GM12864 (cell line): Measurements from ENCODE around the gene HECTD4.

Experiments
- DNase-seq: peaks from one replicate; pipeline ENCODE4 v3.0.0-alpha.2; 2011; ENCODE audit warnings: low read depth
- H3K4me3 ChIP-seq: 2 replicates; pipeline ENCODE4 v1.5.1; 2011; ENCODE audit warnings: mild to moderate bottlenecking, low read depth, low read length, control low read depth
- TF ChIP-seq, protein P1 (sequence below): IDR thresholded peaks from 2 replicates; pipeline ENCODE4 v1.5.1; 2011; ENCODE audit warnings: low read depth, mild to moderate bottlenecking, moderate library complexity, low read length, control low read depth, inconsistent platforms; ENCODE audit errors: missing control alignments

HECTD4 gene

DNA sequence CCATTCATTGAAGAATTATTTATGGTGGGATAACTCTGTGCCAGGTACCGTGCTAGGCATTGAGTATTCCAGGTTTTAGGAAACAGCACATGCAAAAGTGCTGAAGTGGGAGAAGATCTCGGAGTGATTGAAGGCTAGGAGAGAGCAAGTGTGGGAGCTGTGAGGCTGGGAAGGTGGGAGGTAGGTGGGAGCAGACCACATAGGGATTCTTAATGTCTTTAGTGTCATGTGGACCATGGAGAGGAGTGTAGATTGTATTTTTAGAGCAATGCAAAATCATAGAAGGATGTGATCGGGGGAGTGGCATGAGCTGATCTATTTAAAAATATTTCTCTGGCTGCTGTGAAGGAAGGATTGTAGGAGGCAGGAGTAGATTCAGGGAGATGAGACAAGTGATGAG lies 41.9 kb upstream of the HECTD4 start:
- no peak for DNase-seq
- TF ChIP-seq, protein P1, sequence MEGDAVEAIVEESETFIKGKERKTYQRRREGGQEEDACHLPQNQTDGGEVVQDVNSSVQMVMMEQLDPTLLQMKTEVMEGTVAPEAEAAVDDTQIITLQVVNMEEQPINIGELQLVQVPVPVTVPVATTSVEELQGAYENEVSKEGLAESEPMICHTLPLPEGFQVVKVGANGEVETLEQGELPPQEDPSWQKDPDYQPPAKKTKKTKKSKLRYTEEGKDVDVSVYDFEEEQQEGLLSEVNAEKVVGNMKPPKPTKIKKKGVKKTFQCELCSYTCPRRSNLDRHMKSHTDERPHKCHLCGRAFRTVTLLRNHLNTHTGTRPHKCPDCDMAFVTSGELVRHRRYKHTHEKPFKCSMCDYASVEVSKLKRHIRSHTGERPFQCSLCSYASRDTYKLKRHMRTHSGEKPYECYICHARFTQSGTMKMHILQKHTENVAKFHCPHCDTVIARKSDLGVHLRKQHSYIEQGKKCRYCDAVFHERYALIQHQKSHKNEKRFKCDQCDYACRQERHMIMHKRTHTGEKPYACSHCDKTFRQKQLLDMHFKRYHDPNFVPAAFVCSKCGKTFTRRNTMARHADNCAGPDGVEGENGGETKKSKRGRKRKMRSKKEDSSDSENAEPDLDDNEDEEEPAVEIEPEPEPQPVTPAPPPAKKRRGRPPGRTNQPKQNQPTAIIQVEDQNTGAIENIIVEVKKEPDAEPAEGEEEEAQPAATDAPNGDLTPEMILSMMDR: no peak
- H3K4me3 ChIP-seq: no peak overlapping the region

- TF ChIP-seq, protein P1: no peak
- no peak overlapping the region for H3K4me3 ChIP-seq
- no peak for DNase-seq
Measured at GRCh38 chr12:112422531-112422930, 40.3 kb upstream of the HECTD4 start.

DNA sequence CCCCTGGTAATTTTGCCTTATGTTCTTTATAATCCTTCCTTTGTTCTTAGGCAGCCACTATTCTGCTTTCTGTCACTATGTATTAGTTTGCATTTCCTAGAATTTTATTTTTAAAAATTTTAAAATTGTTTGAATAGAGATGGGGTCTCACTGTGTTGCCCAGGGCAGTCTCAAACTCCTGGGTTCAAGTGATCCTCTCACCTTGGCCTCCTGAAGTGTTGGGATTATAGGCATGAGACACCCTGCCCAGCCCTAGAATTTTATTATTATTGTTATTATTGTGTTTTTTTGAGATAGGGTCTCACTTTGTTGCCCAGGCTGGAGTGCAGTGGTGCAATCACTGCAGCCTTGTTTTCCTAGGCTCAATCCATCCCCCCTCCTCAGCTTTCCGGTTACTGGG lies 39.1 kb upstream of the HECTD4 start:
- DNase-seq: no peak
- TF ChIP-seq, protein P1: no peak
- H3K4me3 ChIP-seq: no peak overlapping the region

DNA sequence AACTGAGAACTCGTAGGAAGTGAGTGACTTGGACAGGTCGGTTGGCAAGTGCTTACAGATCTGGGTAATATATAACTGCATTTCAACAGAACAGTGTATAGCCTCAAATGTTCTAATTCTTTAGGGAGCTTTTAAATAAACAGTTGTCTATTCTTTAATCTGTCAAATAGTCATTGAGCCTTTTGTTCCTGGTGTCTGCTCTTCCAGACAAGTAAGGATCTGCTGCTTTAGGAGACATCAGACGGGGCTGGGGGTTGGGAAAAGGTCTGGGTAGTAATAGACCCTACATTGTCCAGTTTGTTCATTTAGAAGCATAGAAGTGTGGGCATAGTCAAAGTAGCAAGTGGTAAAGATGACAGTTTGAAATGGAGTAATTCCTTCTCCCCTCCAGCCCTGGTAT lies 38.5 kb upstream of the HECTD4 start:
- no peak overlapping the region for H3K4me3 ChIP-seq
- TF ChIP-seq, protein P1: no peak
- DNase-seq: no peak

GRCh38 chr12:112419297-112420133 lies 37.3 kb upstream of the HECTD4 start:
- TF ChIP-seq, protein P1: no peak
- DNase-seq: no peak

GRCh38 chr12:112418608-112419296 lies 36.5 kb upstream of the HECTD4 start, which contains the start of gene PTPN11:
Gene PTPN11, plus strand, starts transcription at chr12:112418947. Its CDS starts 165 bp downstream, at chr12:112419112.
- DNase-seq: peak; percentile 29
- TF ChIP-seq, protein P1: peak; percentile 40
- peak within 1 kb of the TSS; percentile 78 for H3K4me3 ChIP-seq

More at GRCh38 chr12:112419297-112420133, 37.3 kb upstream of the HECTD4 start:
- peak overlapping the region; percentile 78 for H3K4me3 ChIP-seq
